NCI-H2107 treated with DMSO at 0.1 percent for 48 hours (cell line): ENCODE measurements around the gene ABLIM2.

Experiments used
- DNase-seq: peaks from one replicate; lab custom pipeline; 2025; ENCODE audit not compliant: unreplicated experiment; lab: John Stamatoyannopoulos, UW

ABLIM2 gene

DNA sequence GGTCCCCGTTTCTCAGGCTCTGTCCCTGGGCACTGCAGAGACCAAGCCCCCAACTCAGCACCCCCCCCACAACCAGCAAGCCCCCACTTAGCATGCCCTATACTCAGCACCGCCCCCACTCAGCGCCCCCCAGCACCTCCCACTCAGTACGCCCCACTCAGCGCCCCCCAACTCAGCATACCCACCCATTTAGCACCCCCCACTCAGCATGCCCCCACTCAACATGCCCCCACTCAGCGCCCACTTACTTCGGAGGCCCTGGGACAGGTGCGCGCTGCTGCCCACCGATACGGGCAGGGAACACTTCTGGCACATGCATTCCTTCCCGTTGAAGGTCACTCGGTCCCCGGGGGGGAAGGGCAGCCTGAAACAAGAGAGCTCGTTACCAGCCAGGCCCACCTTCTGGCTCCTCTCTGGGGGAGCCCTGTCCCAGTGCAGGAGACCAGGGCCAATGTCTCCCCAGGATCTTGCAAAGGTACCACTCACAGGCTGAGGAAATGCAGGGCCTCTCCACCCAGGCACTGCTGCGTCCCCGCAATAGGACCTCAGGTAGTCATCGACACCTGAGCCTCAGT, 70.6 kb downstream of the ABLIM2 start:
- no peak for DNase-seq

GRCh38 chr4:8086783-8087445, 71.7 kb downstream of the ABLIM2 start:
- DNase-seq: no peak

DNA sequence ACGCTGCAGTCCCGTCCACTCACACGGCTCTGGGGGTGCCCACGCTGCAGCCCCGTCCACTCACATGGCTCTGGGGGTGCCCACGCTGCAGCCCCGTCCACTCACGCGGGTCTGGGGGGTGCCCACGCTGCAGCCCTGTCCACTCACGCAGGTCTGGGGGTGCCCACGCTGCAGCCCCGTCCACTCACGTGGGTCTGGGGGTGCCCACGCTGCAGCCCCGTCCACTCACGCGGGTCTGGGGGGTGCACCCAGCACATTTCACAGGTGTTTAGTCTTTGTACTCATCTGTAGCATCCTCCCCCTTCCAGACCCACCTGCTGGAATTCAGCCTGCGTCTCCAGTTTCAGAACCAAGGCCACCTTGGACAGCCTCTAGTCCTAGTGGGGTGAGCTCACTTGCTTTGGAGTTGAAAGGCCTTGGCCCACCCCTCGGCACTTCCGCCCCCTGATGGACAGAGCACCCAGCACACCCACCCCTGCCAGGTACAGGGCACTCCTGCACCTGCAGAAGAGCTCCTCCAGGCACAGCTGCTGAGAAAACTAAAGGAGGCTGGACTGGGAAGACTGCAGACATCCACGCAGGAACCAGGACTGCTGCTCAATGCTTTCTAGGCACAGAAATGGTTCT, 73.0 kb downstream of the ABLIM2 start:
- no peak for DNase-seq

DNA sequence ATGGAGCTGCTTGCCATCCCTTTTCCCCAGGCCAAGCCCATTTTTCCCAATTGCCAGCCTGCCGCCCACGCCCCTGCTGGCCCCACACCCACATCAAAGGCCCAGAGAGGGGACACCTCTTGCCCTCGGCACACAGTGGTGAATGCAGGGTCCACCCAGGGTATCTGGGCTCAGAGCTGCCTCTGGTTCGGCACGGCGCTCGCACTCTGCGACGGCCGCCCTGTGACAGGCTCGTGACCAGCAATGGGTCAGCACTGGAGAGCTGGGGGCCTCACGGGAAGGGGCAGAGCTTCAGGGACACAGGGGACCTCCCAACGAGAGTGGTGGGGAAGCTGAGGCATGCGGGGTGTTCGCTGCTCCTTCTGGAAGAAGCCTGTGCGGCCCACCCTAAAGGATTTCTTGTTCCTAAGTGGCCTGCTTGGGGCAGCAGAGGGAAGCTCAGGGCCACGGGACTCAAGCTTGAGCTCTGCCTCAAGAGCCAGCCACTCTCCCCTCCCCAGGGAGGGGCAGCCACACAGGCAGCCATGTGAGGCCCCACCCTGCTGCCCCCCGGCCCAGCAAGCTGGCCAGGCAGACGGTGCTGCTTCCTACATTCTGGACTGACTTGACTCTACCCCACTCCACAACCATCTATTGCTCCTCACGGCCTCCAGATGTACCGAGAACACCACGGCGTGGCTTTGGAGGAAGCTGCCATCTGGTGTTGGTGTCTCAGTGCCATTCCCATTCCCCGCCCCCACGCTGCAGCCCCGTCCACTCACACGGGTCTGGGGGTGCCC, 73.7 kb downstream of the ABLIM2 start:
- DNase-seq: no peak

DNA sequence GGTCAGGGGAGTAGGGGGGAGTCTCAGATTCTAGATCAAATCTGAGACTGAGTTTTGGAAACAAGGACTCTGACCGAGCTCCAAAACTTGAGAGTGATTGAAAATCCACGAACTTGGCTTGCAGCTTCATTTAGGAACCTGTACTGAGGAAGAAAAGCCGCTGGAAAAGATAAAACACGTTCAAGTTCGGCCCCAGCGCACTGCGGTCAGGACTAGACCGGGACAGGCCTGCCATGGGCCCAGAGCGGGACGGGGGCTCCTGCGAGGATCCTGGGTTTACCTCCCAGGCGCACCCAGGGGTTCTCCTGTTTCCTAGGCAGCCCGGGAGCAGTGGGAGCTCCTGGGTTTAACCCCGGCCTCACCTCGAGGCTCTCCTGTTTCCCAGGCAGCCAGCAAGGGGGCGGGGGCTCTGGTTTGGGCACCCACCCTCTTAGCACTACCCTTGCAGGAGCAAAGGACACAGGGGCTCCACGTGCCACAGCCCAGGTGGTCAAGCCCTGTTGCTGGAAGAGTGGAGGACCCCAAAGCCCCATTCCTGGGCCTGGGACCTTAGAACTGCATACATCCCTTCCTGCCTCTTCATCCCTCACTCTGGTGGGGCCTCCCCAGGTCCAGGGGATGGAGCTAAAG, 74.5 kb downstream of the ABLIM2 start:
- DNase-seq: no peak

DNA sequence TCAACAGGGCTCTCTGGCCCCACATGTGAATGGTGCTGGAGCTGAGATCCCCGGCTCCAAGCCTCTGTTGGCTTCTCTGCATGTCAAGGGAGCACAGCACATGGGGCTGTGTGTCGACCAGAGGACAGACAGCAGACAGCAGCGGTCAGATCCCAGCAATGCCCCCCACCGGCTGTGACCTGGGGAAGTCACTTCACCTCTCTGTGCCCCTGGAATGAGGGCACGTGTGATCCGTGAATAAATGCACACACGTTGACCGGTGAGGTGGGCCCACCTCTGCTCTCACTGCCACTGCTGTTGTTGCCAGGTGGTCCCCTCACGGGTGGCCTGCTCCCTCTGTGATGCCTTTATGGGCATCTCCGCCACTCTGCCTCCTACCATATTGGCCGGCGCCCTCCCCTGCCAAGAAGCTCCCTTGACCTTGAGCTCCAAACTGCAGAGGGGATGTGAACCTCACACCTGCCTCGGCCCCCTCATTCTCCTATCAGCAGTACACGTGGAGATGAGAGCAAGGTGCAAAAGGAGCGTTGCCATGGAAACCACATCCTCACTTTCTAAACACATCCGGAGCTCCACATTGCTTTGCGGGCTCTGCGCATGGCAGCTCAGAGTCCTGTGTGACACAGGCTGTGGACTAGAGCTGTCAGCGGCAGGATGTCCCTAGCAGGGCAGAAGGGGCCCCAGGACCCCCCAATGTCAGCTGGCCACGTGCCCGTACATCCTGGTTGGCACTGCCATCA, 75.4 kb downstream of the ABLIM2 start:
- DNase-seq: no peak

- DNase-seq: no peak
These were observed 76.0 kb downstream of the ABLIM2 start for GRCh38 chr4:8082517-8083055.

DNA sequence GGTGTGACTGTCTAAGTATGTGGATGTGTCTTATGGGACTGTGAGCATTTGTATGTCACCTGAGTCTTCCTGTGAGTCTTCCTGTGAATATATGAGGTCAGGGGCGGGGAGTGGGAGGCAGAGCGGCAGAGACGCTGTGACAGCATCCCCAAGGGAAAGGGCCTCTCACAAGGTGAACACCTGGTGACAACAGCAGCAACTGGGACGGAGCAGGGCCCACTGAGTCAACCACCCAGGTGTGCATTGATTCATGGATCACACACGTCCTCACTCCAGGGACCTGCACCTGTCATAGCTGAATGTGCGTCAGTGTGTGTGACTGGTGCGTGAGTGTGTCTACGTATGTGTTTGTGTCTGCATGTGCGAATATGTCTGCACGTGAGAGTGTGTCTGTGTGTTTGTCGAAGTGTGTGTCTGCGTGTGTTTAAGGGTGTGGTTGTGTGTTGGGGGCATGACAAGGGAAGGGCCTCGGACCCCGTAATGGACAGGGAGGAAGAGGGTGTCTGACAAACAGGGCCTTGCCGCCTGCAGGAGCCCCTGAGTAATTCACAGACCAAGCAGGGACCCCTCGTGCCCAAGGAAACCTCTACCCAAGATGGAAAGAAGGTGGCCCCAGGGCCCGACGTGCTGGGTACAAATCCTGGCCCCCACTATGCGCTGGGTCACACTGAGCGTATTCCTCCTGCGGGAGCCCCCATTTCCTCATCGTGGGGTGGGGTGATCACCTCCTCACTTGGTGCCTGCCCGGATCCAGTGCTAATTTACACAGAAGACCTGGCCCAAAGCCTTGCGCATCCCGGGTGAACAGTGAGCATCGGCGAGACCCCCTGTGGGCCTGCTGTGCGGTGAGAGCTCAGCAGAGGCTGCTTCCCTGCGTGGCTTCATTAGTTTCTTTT, 76.7 kb downstream of the ABLIM2 start:
- DNase-seq: no peak

DNA sequence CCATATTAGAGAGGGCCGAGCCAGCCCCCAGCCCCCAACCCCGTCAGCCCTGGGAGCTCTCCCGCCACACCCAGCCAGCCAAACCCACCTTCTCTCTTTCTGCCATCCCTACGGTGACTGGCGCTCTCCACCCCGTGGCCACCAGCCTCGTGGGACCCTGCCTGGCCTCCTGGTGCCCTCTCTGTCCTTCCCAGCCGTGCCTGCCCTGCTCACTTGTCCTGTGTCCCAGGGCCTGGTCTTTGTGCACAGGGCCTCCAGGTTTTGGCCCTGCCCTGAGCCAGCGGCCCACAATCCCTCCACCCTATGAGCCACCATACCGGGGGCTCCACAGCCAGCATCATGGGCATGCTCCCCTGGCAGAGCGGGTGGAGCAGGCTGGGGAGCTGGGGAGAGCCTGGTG, 77.4 kb downstream of the ABLIM2 start:
- no peak for DNase-seq

DNA sequence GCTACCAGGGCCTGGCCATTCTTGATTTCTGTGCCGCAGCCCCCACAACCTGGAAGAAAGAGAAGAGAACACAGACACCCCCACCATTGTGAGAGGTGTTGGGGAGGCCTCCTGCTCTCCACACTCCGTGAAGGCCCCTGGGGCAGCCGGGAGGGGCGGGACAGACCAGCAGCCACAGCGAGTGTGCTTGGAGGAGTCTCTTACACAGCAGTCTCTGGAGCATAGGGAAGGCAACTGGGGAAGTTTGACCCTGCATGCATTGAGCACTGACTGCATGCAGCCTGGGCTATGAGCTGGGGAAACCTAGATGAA, 77.9 kb downstream of the ABLIM2 start:
- DNase-seq: no peak

DNA sequence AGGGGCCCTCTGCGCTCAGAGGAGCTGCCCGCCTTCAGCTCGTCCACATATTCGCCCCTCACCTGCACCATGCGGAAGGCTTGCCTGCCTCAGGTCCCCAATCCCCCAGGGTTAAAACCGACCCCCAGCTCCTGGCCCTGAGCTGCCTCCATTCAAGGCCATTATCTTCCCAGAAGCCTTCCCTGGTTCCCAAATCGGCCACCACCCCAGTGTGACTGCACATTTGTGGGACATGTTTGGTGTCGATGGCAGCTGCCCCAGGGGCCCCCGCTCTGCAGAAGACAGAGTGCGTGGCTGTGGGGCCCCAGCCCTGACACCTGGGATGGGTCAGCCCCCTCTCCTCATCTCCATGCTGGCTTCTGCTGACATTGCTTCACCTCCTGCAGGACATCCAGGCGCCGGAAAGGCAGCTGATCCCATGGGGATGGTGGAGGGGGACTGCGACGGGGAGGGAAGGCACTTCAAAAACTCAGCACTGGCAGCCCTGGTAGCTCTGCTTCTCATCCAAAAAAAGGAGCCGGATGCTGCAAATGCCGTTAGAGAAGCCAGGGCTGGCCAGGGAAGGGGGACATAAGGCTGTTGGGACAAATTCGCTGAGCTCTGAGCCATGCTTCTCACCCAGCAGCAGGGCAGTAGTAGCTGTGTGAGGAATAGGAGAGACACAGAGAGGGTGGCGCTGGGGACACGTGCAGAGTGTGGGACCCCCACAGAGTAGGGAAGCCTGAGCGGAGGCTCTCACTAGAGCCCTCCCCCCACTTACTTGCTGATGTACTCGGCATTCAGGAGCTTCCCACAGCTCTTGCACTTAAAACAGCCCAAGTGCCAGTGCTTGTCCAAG, 78.5 kb downstream of the ABLIM2 start:
- no peak for DNase-seq

DNA sequence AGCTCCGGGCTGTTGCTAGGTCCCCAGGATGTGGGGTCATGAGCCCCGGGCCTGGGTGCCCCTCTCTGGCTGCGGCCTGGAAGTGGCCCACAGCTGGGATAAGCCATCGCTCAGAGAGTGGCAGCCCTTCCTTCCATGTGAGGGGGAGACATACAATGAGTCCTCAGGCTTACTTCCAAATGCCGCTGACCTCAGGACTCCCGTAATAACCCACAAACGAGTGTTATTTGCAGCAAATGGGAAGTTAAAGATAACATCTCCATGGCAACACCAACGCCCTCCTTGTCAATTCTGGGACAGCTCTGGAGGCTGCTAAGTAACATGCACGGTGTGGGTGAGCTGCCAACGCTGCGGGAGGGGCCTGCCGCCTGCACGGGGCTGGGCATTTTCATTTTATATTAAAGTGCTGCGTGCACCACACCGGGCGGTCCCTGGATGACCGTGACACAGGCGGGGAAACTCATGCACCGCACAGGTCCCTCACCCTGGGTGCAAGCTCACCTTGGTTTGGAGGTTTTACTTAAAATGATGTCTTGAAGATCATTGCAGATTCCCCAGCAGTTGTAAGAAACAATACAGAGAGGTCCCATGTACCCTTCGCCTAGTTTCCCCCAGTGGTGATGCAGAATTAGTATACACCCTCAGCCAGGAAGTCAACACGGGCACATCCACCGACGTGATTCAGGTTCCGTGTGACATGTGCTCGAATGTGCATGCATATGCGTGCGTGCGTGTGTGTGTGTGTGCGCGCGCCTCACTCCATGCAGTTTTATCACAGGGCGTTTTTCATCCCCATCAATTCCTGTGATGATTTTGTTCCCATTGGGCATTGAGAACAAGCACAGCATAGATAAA, 79.4 kb downstream of the ABLIM2 start:
- DNase-seq: no peak

DNA sequence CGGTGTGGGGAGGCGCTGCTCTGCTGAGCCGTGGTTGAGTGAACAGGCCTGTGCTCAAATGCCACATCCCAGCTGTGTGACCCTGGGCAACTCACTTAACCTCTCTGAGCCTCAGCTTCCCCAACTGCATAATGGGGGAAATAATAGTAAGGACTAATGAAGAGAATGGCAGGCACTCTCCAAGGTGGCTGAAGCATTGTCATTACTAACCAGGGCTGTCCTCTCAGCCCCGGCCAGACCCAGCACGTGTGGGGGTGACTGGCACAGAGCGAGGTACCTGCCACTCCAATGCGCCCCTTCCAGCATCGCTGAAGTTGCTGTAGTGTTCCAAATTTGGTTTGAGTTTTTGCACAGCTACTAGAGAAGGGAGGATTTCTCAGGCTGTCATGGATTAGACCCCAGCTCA, 80.0 kb downstream of the ABLIM2 start:
- DNase-seq: no peak

- no peak for DNase-seq
These were observed 80.5 kb downstream of the ABLIM2 start for GRCh38 chr4:8078109-8078494.

GRCh38 chr4:8077181-8078108, 81.2 kb downstream of the ABLIM2 start:
- DNase-seq: no peak

- no peak for DNase-seq
These were observed 82.6 kb downstream of the ABLIM2 start for GRCh38 chr4:8076023-8076422.
